ENCODE results near the gene TET1.

- TF ChIP-seq CTCF (conservative IDR thresholded peaks at IDR 0.05; ENCODE audit: low read length) (no peak), EZH2phosphoT487 (IDR thresholded peaks at IDR 0.05; ENCODE audit: borderline replicate concordance, low read depth, low read length) (no peak)
Observed at GRCh38 chr10:68562661-68563570, 2.8 kb downstream of the TET1 start.
